Activated CD8-positive, alpha-beta memory T cell treated with anti-CD3 and anti-CD28 coated beads, Interleukin-2, amount 10 ng/mL, durations not matched to agents 7 days and 5 days (primary cell): ENCODE data around the gene DZIP1. TPM values are rescaled to one million over a fixed set of nuclear protein-coding genes. Genes with fewer than 3 reads are reported as not detected.
A peak's percentile ranks its signal among the peaks of the same experiment; 100 is the strongest.
"Not testable (repeated sequence)": the region's sequence is repeated elsewhere in the genome, so short reads cannot be mapped to it uniquely, and the experiment has no call there.

Source experiments
- ATAC-seq: fragments of 150-1000 bp; cut with Tn5 transposase; one replicate; pipeline ENCODE4 v1.10.0; 2021; ENCODE audit warnings: moderate library complexity
- CTCF ChIA-PET: fragments of 350-600 bp; sonication (Branson Sonifier 250); formaldehyde crosslinking; loops from one replicate; lab custom pipeline; 2021; ENCODE audit warnings: antibody characterized with exemption; lab: Charles Lee
- DNase-seq: peaks from one replicate; pipeline ENCODE4 v3.0.0-alpha.2; 2020
- H3K27ac Mint-ChIP-seq: one replicate; pipeline ENCODE4 v1.8.0; 2021; ENCODE audit warnings: mild to moderate bottlenecking, mixed read lengths
- H3K27me3 Mint-ChIP-seq: one replicate; pipeline ENCODE4 v1.8.0; 2021; ENCODE audit warnings: mixed read lengths
- H3K36me3 Mint-ChIP-seq: one replicate; pipeline ENCODE4 v1.8.0; 2021; ENCODE audit warnings: mild to moderate bottlenecking, mixed read lengths
- H3K4me1 Mint-ChIP-seq: one replicate; pipeline ENCODE4 v1.8.0; 2021; ENCODE audit warnings: mixed read lengths
- H3K4me3 Mint-ChIP-seq: one replicate; pipeline ENCODE4 v1.8.0; 2021; ENCODE audit warnings: mild to moderate bottlenecking, moderate library complexity, mixed read lengths
- H3K9me3 Mint-ChIP-seq: one replicate; pipeline ENCODE4 v1.8.0; 2022; ENCODE audit warnings: low read depth, mixed read lengths
- total RNA-seq, 2 experiments: library from RNA; stranded (reverse); gene quantifications; one replicate each; pipeline ENCODE4 v1.2.3, GENCODE V29; 2021

DZIP1 gene
- total RNA-seq, 2 experiments from 2014 or later, result 0.26 to 1.3 TPM

GRCh38 chr13:95667235-95667634 lies 22.7 kb upstream of the DZIP1 start:
- DNase-seq, CTCF ChIA-PET, ATAC-seq, H3K36me3 Mint-ChIP-seq, H3K27ac Mint-ChIP-seq, H3K9me3 Mint-ChIP-seq, H3K4me3 Mint-ChIP-seq, H3K4me1 Mint-ChIP-seq: not testable (repeated sequence)
- H3K27me3 Mint-ChIP-seq, result peaks cover 59% of the 10 kb centered on the region

- no peak overlapping the region for H3K27ac Mint-ChIP-seq
- no peak for DNase-seq
- peaks cover 2% of the 10 kb centered on the region for H3K9me3 Mint-ChIP-seq
Observed at GRCh38 chr13:95660981-95661581, 16.6 kb upstream of the DZIP1 start.

GRCh38 chr13:95659500-95659899 lies 15.0 kb upstream of the DZIP1 start:
- H3K27me3 Mint-ChIP-seq, result peaks cover 23% of the 10 kb centered on the region
- no peak overlapping the region for H3K4me3 Mint-ChIP-seq
- H3K9me3 Mint-ChIP-seq, result no peaks in the 10 kb centered on the region
- no peaks in the 10 kb centered on the region for H3K4me1 Mint-ChIP-seq
- CTCF ChIA-PET, result no interaction called here
- DNase-seq (no peak), ATAC-seq (no peak)
- H3K36me3 Mint-ChIP-seq, result no peaks in the 10 kb centered on the region
- no peak overlapping the region for H3K27ac Mint-ChIP-seq

More at GRCh38 chr13:95660981-95661581, 16.6 kb upstream of the DZIP1 start:
- CTCF ChIA-PET, result interaction anchor here (1.3 to 1.8 kb wide), 3 partner anchors 10 to 37 kb away, joined by 5 to 8 read pairs (median 8); partner anchors contain the start of gene DNAJC3
- no peak for ATAC-seq
- Mint-ChIP-seq H3K36me3 (no peaks in the 10 kb centered on the region), H3K4me1 (no peaks in the 10 kb centered on the region), H3K27me3 (peaks cover 38% of the 10 kb centered on the region), H3K4me3 (no peak overlapping the region)

- no peak overlapping the region for H3K4me3 Mint-ChIP-seq
- H3K4me1 Mint-ChIP-seq, result no peaks in the 10 kb centered on the region
- H3K27ac Mint-ChIP-seq, result no peak overlapping the region
- H3K9me3 Mint-ChIP-seq, result no peaks in the 10 kb centered on the region
- DNase-seq (no peak), ATAC-seq (no peak)
- H3K27me3 Mint-ChIP-seq, result peaks cover 23% of the 10 kb centered on the region
- no peaks in the 10 kb centered on the region for H3K36me3 Mint-ChIP-seq
- CTCF ChIA-PET, result no interaction called here
Observed at GRCh38 chr13:95656386-95657015, 12.0 kb upstream of the DZIP1 start.

- H3K9me3 Mint-ChIP-seq, result no peaks in the 10 kb centered on the region
- H3K27ac Mint-ChIP-seq, result no peak overlapping the region
- no peaks in the 10 kb centered on the region for H3K4me1 Mint-ChIP-seq
- H3K36me3 Mint-ChIP-seq, result no peaks in the 10 kb centered on the region
- ATAC-seq, result no peak
- no peak overlapping the region for H3K4me3 Mint-ChIP-seq
- peaks cover 25% of the 10 kb centered on the region for H3K27me3 Mint-ChIP-seq
- no peak for DNase-seq
- CTCF ChIA-PET, result no interaction called here
Observed at GRCh38 chr13:95652821-95653220, 8.3 kb upstream of the DZIP1 start.

- H3K4me3 Mint-ChIP-seq, result no peak overlapping the region
- H3K36me3 Mint-ChIP-seq, result no peaks in the 10 kb centered on the region
- H3K27me3 Mint-ChIP-seq, result peaks cover 26% of the 10 kb centered on the region
- no peak overlapping the region for H3K27ac Mint-ChIP-seq
- CTCF ChIA-PET, result no interaction called here
- DNase-seq, result no peak
- no peak for ATAC-seq
- H3K9me3 Mint-ChIP-seq, result no peaks in the 10 kb centered on the region
- H3K4me1 Mint-ChIP-seq, result no peaks in the 10 kb centered on the region
Observed at GRCh38 chr13:95652244-95652764, 7.8 kb upstream of the DZIP1 start.

GRCh38 chr13:95650696-95651095 lies 6.2 kb upstream of the DZIP1 start:
- Mint-ChIP-seq H3K4me1 (no peaks in the 10 kb centered on the region), H3K9me3 (no peaks in the 10 kb centered on the region), H3K4me3 (no peak overlapping the region), H3K36me3 (no peaks in the 10 kb centered on the region), H3K27me3 (peaks cover 28% of the 10 kb centered on the region), H3K27ac (no peak overlapping the region)
- no peak for ATAC-seq
- no peak for DNase-seq
- CTCF ChIA-PET, result no interaction called here

- Mint-ChIP-seq H3K27me3 (peaks cover 39% of the 10 kb centered on the region), H3K27ac (no peak overlapping the region), H3K9me3 (no peaks in the 10 kb centered on the region), H3K4me1 (peaks cover 9% of the 10 kb centered on the region), H3K4me3 (no peak overlapping the region), H3K36me3 (no peaks in the 10 kb centered on the region)
- ATAC-seq (no peak), DNase-seq (no peak)
- CTCF ChIA-PET, result no interaction called here
Observed at GRCh38 chr13:95647321-95647720, 2.8 kb upstream of the DZIP1 start.

GRCh38 chr13:95643936-95644598 lies 439 bp downstream of the DZIP1 start:
- no peaks in the 10 kb centered on the region for H3K9me3 Mint-ChIP-seq
- H3K27ac Mint-ChIP-seq, result no peak overlapping the region
- DNase-seq (no peak), ATAC-seq (peak; percentile 45)
- H3K27me3 Mint-ChIP-seq, result peaks cover 58% of the 10 kb centered on the region
- no peaks in the 10 kb centered on the region for H3K36me3 Mint-ChIP-seq
- CTCF ChIA-PET, result interaction anchor here (1.5 kb wide), 1 partner anchor 20 kb away, joined by 3 read pairs; no protein-coding TSS in a partner anchor
- H3K4me1 Mint-ChIP-seq, result peaks cover 12% of the 10 kb centered on the region
- H3K4me3 Mint-ChIP-seq, result peak overlapping the region; percentile 61

- peaks cover 62% of the 10 kb centered on the region for H3K27me3 Mint-ChIP-seq
- ATAC-seq (no peak), DNase-seq (no peak)
- no peaks in the 10 kb centered on the region for H3K9me3 Mint-ChIP-seq
- H3K4me1 Mint-ChIP-seq, result peaks cover 12% of the 10 kb centered on the region
- H3K27ac Mint-ChIP-seq, result no peak overlapping the region
- CTCF ChIA-PET, result interaction anchor here (1.5 kb wide), 1 partner anchor 19 kb away, joined by 3 read pairs; no protein-coding TSS in a partner anchor
- peak overlapping the region; percentile 52 for H3K4me3 Mint-ChIP-seq
- no peaks in the 10 kb centered on the region for H3K36me3 Mint-ChIP-seq
Observed at GRCh38 chr13:95643571-95643935, 953 bp downstream of the DZIP1 start.

- Mint-ChIP-seq H3K9me3 (no peaks in the 10 kb centered on the region), H3K27me3 (peaks cover 63% of the 10 kb centered on the region), H3K4me1 (peaks cover 12% of the 10 kb centered on the region), H3K36me3 (no peaks in the 10 kb centered on the region), H3K27ac (no peak overlapping the region), H3K4me3 (no peak overlapping the region)
- no peak for DNase-seq
- CTCF ChIA-PET, result interaction anchor here (1.5 kb wide), 1 partner anchor 19 kb away, joined by 3 read pairs; no protein-coding TSS in a partner anchor
- no peak for ATAC-seq
Observed at GRCh38 chr13:95642999-95643398, 1.5 kb downstream of the DZIP1 start.

GRCh38 chr13:95642028-95642621 lies 2.4 kb downstream of the DZIP1 start:
- Mint-ChIP-seq H3K4me3 (no peak overlapping the region), H3K9me3 (no peaks in the 10 kb centered on the region), H3K27ac (no peak overlapping the region), H3K4me1 (peaks cover 12% of the 10 kb centered on the region), H3K36me3 (no peaks in the 10 kb centered on the region), H3K27me3 (peaks cover 57% of the 10 kb centered on the region)
- ATAC-seq (peak; percentile 41), DNase-seq (no peak)
- CTCF ChIA-PET, result no interaction called here

GRCh38 chr13:95641291-95642027 lies 3.0 kb downstream of the DZIP1 start:
- peaks cover 12% of the 10 kb centered on the region for H3K4me1 Mint-ChIP-seq
- H3K27ac Mint-ChIP-seq, result no peak overlapping the region
- ATAC-seq (no peak), DNase-seq (no peak)
- H3K9me3 Mint-ChIP-seq, result no peaks in the 10 kb centered on the region
- H3K36me3 Mint-ChIP-seq, result no peaks in the 10 kb centered on the region
- CTCF ChIA-PET, result no interaction called here
- H3K4me3 Mint-ChIP-seq, result no peak overlapping the region
- peaks cover 55% of the 10 kb centered on the region for H3K27me3 Mint-ChIP-seq
